Mucosa of gallbladder (tissue), 1 donor: ENCODE data around the gene TEX2. TPM values are rescaled to one million over a fixed set of nuclear protein-coding genes. Genes with fewer than 3 reads are reported as not detected.
"Not testable (repeated sequence)": the region's sequence is repeated elsewhere in the genome, so short reads cannot be mapped to it uniquely, and the experiment has no call there.

Experiments used
- DNase-seq: peaks from one replicate; pipeline ENCODE4 v3.0.0-alpha.2; 2020; ENCODE audit warnings: low spot score
- total RNA-seq: library from RNA; stranded (reverse); gene quantifications from one replicate; pipeline ENCODE4 v1.2.1, GENCODE V29; 2021
- donor health status: DM: no; HTN: no; CAD: no.

Gene TEX2
- total RNA-seq, 1 donor from 2014 or later, result 74.9 TPM

DNA sequence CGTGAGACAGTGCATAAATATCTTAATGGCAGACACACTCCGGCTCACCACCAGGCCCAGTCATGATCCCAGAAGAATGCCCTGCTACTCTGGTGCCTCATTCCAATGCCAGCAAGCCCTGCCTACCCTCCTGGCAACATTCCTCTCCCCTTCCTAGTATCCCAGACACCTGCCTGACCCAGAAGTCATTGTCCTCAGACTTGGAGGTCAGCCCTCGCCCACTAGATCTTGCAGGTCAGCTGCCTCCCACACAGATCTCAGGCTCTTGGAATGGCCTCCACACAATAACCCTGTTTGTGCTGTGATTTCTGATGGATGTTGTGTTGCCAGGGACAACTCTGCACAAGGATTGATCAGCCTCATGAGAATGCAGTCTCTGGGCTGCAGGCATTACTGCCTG is 1.8 kb upstream of the TEX2 start:
- DNase-seq, result no peak

DNA sequence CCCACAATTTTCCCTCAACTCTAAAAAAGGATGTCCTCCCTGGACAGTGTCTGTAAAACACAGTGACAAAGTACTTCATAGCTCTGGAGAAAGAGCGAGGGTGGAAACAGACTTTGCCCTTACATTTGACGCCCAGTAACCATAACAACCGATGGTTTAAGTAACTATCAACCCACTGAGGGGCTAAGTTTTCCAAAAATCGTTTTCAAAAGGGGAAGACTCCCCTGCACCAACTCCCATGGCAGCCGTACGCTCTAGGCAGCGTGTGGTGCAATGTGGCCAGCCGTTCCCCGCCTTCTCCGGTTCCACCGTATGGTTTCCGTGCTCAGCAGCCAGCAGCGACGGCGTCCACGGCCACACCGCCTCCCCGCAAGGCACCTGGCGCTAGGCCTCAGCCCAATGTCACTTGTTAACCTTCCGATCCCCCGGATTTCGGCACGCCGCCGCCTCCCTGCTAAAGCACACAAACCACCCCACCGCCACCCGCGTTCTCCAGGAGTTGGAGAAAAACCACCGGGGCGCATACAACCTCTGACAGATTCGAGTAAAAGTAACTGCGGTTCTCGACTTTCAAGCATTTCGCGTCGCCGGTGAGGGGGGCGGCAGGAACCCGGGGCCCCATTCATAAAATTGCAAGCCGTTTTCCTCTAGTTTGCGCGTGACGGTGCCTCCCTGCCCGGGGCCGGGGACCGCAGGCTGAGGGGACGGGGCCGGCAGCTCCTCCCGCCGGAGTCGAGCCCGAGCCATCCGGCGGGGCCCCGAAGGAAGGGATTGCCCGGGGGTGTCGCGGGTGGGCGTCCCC is 661 bp downstream of the TEX2 start:
- DNase-seq, result peak; percentile 42

DNA sequence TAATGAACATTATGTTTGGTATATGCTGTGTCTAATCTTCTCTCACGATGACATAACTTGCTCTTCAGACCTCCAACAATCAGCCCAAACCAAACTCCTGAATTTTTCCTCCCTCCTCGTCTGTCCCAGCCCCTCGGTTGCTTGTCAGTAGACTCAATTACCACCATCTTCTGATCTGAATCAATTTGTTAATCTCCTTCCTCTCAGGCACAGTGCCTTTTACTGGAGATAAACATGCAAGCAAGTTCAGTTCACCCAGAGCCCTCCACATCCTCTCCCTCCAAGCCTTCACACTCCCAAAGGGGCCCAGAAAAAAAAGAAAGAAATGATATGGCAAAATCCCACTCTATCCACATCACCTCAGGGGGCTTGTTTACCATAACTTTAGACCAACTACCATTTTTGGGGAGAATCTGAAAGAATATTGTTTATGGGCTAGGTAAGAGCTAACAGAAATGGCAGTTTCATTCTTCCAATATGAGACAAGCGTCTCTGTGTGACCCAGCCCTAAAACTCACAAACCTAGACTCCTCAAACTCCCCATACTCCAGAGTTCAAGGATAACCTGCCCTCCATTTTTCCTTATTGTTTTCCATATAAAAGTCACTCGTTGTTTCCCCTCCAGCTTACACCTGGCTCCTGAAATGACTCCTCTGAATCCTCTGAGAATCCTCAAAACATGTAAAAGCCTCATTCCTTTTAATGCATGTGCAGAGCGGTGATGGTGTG is 1.5 kb downstream of the TEX2 start:
- DNase-seq, result no peak

DNA sequence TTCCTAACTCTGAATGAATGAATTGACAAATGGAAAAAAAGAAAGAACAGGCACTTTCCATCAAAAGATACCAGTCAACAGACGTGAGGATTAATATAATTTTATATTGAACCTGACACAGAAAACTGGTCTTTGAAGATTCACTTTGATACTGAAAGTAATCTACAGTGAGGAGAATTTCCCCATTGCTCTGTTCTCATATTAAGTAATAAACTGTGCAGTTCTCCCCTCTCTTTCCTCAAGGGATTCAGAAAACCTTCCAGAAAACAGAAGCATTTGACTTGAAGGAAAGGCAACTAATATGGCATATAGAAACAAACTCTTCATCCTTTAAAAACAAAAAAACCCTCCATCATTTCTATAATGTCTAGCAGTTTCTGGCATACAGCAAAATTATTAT is 2.2 kb downstream of the TEX2 start:
- DNase-seq, result no peak

DNA sequence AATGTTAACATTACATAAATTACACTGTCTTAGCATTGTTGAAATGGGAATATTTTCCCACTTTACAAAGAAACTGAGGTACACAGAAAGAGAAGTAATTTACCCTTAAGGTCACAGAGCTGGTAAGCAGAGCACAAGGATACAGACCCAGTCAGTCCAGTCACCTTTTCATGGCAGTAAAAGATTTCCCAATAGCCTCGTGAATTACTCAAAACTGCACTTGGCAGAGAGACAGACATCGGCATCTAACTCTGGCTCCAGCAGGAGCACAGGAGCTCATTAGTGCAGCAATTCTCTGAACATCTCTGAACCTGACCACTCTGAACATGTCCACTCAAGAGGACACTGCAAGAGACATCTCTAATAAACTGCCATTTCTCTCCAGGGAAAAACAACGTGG is 3.1 kb downstream of the TEX2 start:
- no peak for DNase-seq

DNA sequence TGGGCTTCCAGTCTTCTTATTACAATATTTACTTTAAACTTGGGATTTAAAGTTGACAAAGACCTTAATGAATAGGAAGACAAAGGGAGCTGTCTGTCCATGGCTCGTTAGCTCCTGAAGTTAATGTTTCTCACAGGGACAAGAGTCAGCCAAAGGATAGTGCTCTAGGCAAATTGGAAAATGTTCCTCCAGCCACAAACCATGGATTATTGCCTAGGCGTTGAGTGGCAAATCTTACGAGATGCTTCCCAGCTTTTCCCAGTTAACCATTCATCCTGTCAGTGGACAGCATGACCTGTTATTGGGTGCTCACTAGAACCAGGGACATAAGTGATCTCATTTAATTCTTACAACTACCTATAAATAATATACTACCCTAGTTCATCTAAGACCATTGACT is 3.6 kb downstream of the TEX2 start:
- DNase-seq, result no peak

DNA sequence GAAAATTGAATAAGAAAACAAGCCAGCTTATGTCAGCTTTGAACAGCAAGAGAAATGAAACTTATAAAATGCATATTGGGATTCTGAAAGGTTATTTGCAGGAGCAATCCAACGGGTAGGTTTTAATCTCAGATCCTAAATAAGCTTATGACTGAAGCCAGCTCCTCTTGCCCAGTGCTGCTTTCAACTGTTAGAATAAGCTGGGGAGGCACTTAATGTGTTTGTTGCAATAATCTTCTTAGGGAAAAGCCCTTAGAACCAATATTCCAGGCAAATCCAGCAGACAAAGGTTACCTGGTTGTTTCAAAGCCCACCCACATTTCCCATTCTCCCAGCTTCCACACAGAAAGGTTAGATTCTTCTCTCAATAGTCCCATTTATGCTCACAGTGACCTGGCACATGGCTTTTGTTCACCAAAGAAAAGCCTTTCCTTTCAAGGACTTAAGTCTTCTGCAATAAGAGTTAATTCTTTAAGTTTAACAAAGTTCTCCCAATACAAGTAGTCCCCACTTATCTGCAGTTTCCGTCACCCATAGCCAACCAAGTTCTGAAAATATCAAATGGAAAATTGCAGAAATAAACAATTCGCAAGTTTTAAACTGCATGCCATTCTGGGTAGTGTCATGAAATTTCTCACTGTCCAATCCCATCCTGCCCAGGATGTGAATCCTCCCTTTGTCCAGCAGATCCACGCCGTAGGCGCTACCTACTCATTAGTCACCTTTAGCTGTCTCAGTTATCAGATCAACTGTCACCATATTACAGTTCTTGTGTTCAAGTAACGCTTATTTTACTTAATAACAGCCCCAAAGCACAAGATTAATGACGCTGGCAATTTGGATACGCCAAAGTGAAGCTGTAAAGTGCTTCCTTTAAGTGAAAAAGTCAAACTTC is 5.9 kb downstream of the TEX2 start:
- no peak for DNase-seq

DNA sequence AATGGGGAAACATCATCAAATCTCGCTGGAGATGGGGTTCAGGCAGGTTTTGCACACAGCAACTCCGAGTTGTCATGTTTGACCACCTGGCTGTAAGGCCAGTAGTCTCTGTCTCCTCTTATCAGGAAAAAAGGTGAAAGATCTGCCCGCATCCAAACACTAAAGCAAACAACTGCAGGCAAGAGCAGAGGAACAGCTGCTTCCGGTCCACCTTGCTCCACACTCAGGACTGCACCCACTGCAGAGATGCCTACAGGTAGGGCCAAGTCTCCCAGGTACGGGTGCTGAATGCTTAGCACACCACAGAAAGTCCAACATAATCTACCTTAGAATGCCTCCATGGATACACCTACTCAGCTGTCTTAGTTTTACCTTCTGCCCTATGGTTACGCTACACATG is 7.3 kb downstream of the TEX2 start:
- DNase-seq, result no peak

DNA sequence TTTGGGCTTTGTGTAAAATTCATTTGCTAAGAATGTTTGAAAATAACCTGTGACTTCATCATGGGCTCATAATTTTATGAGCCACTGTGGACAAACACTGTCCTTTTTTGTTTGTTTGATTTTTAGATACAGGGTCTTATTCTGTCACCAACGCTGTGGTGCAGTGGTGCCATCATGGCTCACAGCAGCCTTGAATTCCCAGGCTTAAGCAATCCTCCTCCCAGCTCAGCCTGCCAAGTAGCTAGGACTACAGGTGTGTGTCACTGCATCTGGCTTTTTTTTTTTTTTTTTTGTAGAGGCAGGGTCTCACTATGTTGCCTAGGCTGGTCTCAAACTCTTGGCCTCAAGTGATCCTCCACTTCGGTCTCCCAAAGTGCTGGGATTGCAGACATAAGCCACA is 8.3 kb downstream of the TEX2 start:
- DNase-seq, result no peak

DNA sequence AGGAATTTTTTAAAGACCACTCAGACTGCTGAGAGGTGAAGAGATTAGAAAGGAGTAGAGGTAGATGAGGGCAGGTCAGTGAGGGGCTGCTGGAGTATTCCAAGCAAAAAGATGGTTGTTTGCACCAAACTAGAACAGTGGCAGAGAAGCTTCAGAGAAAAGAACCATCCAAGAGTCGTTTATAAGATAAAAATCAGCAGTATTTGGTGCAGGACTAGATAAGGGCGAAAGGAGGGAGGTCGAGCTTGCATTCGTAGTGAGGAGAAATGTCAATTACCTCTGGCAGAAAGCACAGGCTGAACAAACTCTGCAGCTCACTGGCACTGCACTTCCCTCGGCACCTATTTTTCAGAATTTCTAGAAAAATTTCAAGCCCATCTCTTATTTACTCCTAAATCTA is 9.6 kb downstream of the TEX2 start:
- DNase-seq, result no peak

DNA sequence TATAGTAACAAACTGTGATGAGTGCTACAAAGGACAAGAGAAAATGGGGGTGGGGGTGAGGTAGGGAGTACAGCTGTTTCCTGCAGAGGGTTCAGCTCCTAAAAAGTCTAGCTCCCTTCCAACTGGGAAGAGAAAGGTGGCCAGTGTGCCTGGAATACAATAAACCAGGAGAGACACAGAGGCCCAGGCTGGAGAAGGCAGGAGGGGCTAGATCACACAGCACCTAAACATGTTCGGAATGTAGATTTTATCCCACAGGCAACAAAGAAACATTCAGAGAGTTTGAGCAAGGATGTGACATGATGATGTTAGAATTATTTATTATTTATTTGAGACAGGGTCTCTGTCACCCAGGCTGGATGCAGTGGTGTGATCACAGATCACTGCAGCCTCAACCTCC is 10.2 kb downstream of the TEX2 start:
- no peak for DNase-seq

DNA sequence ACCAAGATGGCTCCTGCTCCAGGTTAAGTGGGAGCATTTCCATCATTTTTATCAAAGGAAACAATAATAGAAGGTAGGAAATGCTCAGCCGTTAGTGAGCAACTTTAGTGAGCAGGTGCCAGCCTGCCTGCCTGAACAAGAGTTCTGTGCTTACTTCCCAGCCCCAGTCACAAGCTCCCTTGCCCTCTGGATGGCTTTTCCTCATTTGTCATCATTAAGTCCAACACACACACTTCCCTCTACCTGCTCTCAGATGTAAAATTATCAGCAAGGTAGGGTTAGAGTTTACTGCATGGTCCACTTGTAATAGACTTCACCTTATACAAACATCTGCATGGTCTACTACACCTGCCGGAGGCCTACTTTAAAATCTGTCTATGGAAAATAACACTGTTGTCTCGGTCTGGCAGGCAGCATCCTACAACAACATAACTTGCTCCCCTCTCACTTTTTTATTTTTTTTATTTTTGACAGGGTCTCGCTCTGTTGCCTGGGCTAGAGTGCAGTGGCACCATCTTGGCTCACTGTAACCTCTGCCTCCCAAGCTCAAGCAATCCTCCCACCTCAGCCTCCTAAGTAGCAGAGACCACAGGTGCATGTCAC is 12.7 kb downstream of the TEX2 start:
- DNase-seq, result no peak

DNA sequence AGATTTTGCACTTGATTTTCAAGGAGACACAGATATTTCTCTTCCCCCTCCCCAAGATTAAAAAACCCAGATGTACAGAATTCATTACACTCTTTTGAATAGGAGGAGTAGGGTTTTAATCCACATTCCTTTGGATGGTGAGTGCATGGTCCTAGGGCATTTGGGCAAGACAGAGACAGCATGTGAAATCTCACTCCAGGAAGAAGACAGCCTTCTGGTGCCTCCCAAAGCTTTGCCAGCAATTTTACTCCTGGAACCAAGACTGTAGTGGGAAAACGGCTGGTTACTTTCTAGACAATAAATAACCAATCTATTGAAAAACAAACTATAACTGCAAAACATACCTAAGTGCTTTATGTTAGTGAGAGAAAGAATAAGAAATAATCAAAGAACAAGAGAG is 15.2 kb downstream of the TEX2 start:
- no peak for DNase-seq

DNA sequence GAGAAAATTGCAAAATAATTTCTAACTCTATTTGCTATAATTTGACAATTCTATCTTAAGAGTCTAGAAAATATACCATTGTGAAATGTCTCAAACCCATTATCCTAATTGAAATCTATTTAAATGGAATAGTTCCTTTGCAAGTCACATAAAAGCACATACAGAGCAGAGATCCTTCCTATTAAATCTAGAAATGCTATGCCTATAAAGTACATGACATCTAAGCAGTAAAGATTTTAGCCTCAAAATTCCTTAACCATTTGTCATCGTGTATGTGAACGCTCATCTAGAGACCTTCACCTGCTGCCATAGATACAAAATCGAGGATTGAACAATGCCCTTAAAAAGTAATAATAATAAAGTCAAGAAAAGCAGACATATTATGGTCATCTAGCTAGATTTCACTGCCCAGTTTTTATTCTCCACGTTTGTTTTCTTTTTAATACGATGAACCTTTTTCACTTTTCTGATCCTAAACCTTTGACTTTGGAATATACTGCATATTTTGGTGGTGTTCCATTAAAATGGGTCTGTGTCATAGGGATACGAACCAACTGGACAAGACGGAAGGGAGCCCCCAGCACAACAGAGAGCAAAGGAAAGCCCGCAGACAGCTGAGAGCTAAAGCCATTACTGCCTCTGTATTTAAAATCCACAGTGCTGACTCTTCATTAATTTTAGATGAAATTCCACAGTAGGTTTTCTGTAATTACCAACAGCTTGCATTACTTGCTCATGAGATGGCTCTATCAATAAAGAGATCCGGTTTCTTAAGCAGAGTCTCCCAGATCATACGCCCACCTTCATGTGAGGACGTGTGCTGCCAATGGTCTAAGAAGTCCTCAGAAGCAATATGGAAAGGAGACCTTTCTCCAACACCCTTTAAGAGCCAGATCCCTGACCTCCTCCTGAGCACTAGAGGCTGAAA is 17.6 kb downstream of the TEX2 start:
- no peak for DNase-seq

DNA sequence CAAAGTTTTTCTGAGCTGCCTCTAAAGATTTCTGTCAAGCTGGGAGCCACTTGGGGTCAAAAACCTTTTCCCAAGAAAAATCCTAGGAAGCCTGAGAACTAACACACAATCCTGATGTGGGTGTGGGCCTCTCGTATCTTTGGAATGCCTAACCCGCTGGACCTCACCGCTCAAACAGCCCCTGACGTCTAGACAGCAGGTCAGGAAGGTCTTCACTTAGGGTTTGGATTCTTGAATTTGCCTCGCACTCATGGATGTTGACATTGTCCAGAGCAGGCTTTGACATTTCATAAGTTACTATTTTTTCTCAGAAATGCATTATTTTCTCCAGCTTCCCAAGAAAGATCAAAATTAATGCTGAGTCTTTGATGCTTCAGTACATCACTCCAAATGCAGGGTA is 18.9 kb downstream of the TEX2 start:
- no peak for DNase-seq

DNA sequence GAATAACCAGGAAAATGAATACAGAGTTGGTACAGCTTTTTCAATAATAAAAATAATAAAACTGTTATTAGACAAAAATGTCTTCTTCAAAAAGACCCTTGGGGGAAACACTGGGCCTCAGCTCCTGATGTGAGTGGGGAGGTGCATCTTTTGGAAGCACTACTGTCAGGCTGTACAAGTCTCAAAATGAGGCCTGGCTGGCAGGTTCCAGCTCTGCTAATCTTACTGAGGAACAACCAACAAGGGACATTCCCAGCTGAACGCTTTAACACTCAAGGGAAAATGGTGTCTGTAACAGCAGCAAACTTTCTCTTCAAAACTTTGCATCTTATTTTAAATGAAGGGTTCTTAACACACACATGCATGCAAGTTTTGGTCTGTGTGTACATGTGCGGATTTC is 19.7 kb downstream of the TEX2 start:
- DNase-seq, result no peak

DNA sequence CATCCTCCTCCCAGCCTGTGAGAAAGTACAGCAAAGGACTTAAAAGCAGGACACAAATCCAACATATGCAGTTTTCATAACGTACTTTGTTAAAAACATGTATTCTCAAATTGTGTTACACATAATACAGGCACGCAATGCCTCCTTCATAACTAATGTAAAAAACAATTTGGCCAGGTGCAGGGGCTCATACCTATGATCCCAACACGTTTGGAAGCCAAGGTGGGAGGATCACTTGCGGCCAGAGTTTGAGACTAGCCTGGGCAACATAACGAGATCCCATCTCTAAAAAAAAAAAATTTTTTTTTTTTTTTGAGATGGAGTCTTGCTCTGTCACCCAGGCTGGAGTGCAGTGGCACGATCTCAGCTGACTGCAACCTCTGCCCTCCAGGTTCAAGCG is 20.4 kb downstream of the TEX2 start:
- DNase-seq, result no peak

DNA sequence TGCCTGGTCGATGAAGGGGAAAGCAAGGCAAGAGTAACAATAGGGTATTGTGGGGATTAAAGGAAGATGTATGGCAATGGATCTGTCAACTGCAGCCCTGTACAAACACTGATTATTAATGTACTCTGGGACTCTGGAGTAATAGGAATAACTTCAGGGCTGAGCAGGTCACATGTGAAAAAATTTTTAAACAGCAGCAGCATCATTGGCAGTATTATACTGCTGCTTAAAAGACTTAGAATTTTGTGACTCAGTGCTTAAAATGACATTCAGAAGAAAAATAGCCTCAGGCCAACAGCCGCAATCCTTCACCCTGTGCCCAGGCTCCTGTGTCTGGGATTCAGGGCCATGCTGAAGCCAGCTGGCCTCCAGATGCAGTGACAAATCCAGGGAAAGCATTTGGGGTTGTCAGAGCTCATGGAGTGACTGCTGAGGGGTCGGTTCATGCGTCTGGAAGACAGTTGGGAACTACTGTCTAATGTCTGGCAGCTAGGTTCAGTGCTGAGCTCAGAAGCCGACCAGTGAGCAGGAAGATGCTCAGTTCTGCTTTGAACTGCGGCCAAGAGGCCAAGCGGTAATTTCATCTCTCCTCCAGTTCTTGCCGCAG is 22.2 kb downstream of the TEX2 start:
- DNase-seq, result peak; percentile 55

DNA sequence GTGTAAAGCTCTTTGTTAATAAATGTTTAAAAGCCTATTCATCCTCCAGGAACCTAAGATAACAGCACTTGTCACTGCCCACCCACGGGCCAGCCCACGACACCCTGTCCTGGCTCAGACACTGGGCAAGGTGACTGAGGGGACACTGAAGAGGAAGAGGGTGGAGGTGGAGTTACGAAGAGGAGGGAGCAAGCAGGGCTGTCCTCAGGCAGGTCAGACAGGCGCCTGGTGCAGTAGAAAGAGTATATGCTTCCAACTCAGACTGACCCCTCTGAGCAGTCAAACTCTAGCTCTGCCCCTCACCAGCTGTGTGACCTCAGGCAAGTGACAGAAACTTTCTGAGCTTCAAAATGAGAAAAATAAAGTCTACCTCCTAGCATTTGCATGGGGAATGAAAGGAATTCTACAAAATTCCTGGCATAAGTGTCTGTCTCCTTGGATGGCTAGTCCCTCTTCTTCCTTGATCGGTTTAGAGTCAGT is 22.8 kb downstream of the TEX2 start:
- DNase-seq, result peak; percentile 58

DNA sequence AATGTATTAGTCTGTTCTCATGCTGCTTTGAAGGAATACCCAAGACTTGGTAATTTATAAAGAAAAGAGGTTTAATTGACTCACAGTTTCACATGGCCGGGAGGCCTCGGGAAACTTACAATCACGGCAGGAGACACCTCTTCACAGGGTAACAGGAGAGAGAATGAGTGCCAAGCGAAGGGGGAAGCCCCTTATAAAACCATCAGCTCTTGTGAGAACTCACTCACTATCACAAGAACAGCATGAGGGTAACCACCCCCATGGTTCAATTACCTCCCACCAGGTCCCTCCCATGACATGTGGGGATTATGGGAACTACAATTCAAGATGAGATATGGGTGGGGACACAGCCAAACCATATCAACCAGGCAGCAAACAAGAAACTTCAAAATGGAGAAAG is 24.6 kb downstream of the TEX2 start:
- DNase-seq, result not testable (repeated sequence)
